Keratinocyte (primary cell): Measurements from ENCODE around the gene ALDH1L1. TPM values are rescaled to one million over a fixed set of nuclear protein-coding genes. Genes with fewer than 3 reads are reported as not detected.

Experiments used
- DNase-seq: peaks from one replicate; pipeline ENCODE4 v3.0.0-alpha.2; 2011; ENCODE audit warnings: low read depth, missing footprints, low spot score
- FAIRE-seq: peaks from 2 replicates; lab custom pipeline; 2011; peaks lifted over from hg19 to GRCh38; lab: Jason Lieb, UNC
- H2AFZ ChIP-seq: 2 replicates; pipeline ENCODE4 v1.6.0; 2012; ENCODE audit warnings: low read length, control low read depth, inconsistent platforms; ENCODE audit not compliant: control insufficient read depth
- H3K27ac ChIP-seq: 2 replicates; pipeline ENCODE4 v1.5.1; 2011; ENCODE audit warnings: low read length; ENCODE audit not compliant: control insufficient read depth, insufficient read depth
- H3K27me3 ChIP-seq: 3 replicates; pipeline ENCODE4 v1.6.0; 2011; ENCODE audit warnings: low read length; ENCODE audit not compliant: control insufficient read depth, insufficient read depth; ENCODE audit errors: extremely low read depth
- H3K36me3 ChIP-seq, 2 experiments: 2 replicates in 1 of 2; 3 replicates in 1 of 2; pipeline ENCODE4 v1.5.1; 2011; ENCODE audit warnings: low read length in 2 of 2, mild to moderate bottlenecking in 1 of 2; ENCODE audit not compliant: control insufficient read depth in 2 of 2, insufficient read depth in 2 of 2; ENCODE audit errors: extremely low read depth in 1 of 2
- H3K4me1 ChIP-seq: 3 replicates; pipeline ENCODE4 v1.5.1; 2011; ENCODE audit warnings: low read length; ENCODE audit not compliant: control insufficient read depth, insufficient read depth; ENCODE audit errors: extremely low read depth
- H3K4me2 ChIP-seq: 3 replicates; pipeline ENCODE4 v1.6.0; 2011; ENCODE audit warnings: low read depth, low read length; ENCODE audit not compliant: control insufficient read depth, insufficient read depth; ENCODE audit errors: extremely low read depth
- H3K4me3 ChIP-seq, 3 experiments: fragments of 200-600 bp in 1 of 3; sonication (generic) in 1 of 3; 2 replicates in 2 of 3; 3 replicates in 1 of 3; pipeline ENCODE4 v1.5.1; 2011 to 2016; ENCODE audit warnings: low read length in 3 of 3, mild to moderate bottlenecking in 3 of 3, control low read depth in 2 of 3, inconsistent platforms in 1 of 3, low read depth in 1 of 3, mixed read lengths in 1 of 3, mixed run types in 1 of 3, moderate library complexity in 1 of 3; ENCODE audit not compliant: control insufficient read depth in 2 of 3, insufficient read depth in 2 of 3; ENCODE audit errors: extremely low read depth in 1 of 3
- H3K79me2 ChIP-seq: 2 replicates; pipeline ENCODE4 v1.6.0; 2012; ENCODE audit warnings: low read length; ENCODE audit not compliant: control insufficient read depth, insufficient read depth
- H3K9ac ChIP-seq: 3 replicates; pipeline ENCODE4 v1.6.0; 2011; ENCODE audit warnings: low read length; ENCODE audit not compliant: control insufficient read depth, insufficient read depth; ENCODE audit errors: extremely low read depth
- H3K9me1 ChIP-seq: 3 replicates; pipeline ENCODE4 v1.6.0; 2011; ENCODE audit warnings: low read length; ENCODE audit not compliant: control insufficient read depth, insufficient read depth; ENCODE audit errors: extremely low read depth
- H3K9me3 ChIP-seq: 2 replicates; pipeline ENCODE4 v1.5.1; 2012; ENCODE audit warnings: low read depth, low read length; ENCODE audit not compliant: control insufficient read depth
- H4K20me1 ChIP-seq: 3 replicates; pipeline ENCODE4 v1.6.0; 2011; ENCODE audit warnings: low read length; ENCODE audit not compliant: control insufficient read depth, insufficient read depth; ENCODE audit errors: extremely low read depth
- EZH2 ChIP-seq: IDR thresholded peaks from one replicate; pipeline ENCODE4 v1.6.1; 2012; ENCODE audit warnings: inconsistent platforms, mild to moderate bottlenecking, low read length, moderate library complexity
- dilution Hi-C: fragments of 300-500 bp; cut with MboI; formaldehyde crosslinking; loops from one replicate; pipeline ENCODE4 v1.7.0; 2020; ENCODE audit warnings: low sequenced_read_pairs; ENCODE audit not compliant: extremely low pct_ligation_motif_present
- polyA plus RNA-seq, 5 experiments: library from polyadenylated mRNA; depleted of rRNA in 3 of 5; stranded (reverse) in 3 of 5; stranded (forward) in 1 of 5; unstranded in 1 of 5; fragments of >200 nt; gene quantifications; 1 replicate in 1 of 5; 2 replicates in 3 of 5; 3 replicates in 1 of 5; pipeline versions ENCODE4 v1.2.1 to v1.2.3, GENCODE V29; 2011 to 2012; ENCODE audit warnings: missing spikeins in 2 of 5, low read depth in 1 of 5, low replicate concordance in 1 of 5
- TF ChIP-seq, protein P1 (sequence below), 3 experiments: IDR thresholded peaks in 1 of 3; conservative IDR thresholded peaks in 1 of 3; optimal IDR thresholded peaks in 1 of 3; 2 replicates in 2 of 3; 3 replicates in 1 of 3; pipeline versions ENCODE3 to v1.5.1; 2011; ENCODE audit warnings: low read length in 3 of 3, mild to moderate bottlenecking in 3 of 3, moderate library complexity in 2 of 3, control low read depth in 1 of 3, inconsistent platforms in 1 of 3; ENCODE audit not compliant: insufficient read depth in 2 of 3; ENCODE audit errors: extremely low read depth in 1 of 3

Gene ALDH1L1
- polyA plus RNA-seq, 1 donor (not counting 4 experiments of a cell fraction or from before 2014, with no cell fraction given), result 0.35 TPM

DNA sequence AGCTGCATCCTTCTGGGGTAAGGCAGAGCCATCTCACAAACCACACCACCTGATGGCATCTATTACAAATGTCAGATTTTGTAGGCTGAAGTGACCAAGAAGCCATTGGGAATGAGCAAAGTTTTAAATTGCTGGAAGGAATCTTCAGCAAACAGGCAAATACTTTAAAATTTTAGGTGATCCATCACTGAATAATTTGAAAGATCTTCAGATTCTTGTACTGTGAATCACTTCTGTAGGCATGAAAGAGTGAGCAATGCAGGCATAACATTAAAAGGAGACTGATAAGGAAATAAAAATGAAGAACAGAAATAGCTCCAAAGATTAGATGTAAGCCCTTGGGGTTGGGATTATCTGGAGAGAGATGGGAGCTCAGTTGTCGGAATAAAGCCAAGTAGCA lies 36.0 kb upstream of the ALDH1L1 start:
- Histone ChIP-seq H3K4me1 (peaks cover 26% of the 10 kb centered on the region), H3K9ac (no peak overlapping the region), H3K4me2 (peak overlapping the region; percentile 69), H3K4me3 (peak overlapping the region in 1 of 3 experiments; percentile 40), H3K27ac (peak overlapping the region; percentile 16), H3K36me3 (no peaks in the 10 kb centered on the region), H3K9me3 (no peaks in the 10 kb centered on the region), H3K79me2 (no peaks in the 10 kb centered on the region), H3K9me1 (no peaks in the 10 kb centered on the region), H4K20me1 (no peaks in the 10 kb centered on the region), H2AFZ (peak overlapping the region; percentile 75), H3K27me3 (no peaks in the 10 kb centered on the region)
- DNase-seq, result no peak
- dilution Hi-C loops, result no loop called here
- TF ChIP-seq, protein P1, sequence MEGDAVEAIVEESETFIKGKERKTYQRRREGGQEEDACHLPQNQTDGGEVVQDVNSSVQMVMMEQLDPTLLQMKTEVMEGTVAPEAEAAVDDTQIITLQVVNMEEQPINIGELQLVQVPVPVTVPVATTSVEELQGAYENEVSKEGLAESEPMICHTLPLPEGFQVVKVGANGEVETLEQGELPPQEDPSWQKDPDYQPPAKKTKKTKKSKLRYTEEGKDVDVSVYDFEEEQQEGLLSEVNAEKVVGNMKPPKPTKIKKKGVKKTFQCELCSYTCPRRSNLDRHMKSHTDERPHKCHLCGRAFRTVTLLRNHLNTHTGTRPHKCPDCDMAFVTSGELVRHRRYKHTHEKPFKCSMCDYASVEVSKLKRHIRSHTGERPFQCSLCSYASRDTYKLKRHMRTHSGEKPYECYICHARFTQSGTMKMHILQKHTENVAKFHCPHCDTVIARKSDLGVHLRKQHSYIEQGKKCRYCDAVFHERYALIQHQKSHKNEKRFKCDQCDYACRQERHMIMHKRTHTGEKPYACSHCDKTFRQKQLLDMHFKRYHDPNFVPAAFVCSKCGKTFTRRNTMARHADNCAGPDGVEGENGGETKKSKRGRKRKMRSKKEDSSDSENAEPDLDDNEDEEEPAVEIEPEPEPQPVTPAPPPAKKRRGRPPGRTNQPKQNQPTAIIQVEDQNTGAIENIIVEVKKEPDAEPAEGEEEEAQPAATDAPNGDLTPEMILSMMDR (optimal IDR thresholded peaks at IDR 0.05 in 1 of 3, IDR thresholded peaks at IDR 0.05 in 1 of 3, conservative IDR thresholded peaks at IDR 0.05 in 1 of 3; ENCODE audit: extremely low read depth in 1 of 3, insufficient read depth in 2 of 3, low read length in 3 of 3), result no peak
- TF ChIP-seq EZH2, result no peak
- FAIRE-seq, result no peak

- DNase-seq (no peak), FAIRE-seq (no peak)
- H4K20me1 ChIP-seq, result no peaks in the 10 kb centered on the region
- dilution Hi-C loops, result no loop called here
- H3K36me3 ChIP-seq, result no peaks in the 10 kb centered on the region
- no peaks in the 10 kb centered on the region for H3K9me1 ChIP-seq
- H3K27me3 ChIP-seq, result no peaks in the 10 kb centered on the region
- H3K9ac ChIP-seq, result peak overlapping the region; percentile 18
- H3K4me2 ChIP-seq, result peak overlapping the region; percentile 58
- no peaks in the 10 kb centered on the region for H3K9me3 ChIP-seq
- no peaks in the 10 kb centered on the region for H3K79me2 ChIP-seq
- TF ChIP-seq EZH2, result no peak
- TF ChIP-seq, protein P1 (optimal IDR thresholded peaks at IDR 0.05 in 1 of 3, IDR thresholded peaks at IDR 0.05 in 1 of 3, conservative IDR thresholded peaks at IDR 0.05 in 1 of 3; ENCODE audit: extremely low read depth in 1 of 3, insufficient read depth in 2 of 3, low read length in 3 of 3), result no peak
- H3K4me1 ChIP-seq, result peaks cover 31% of the 10 kb centered on the region
- no peak overlapping the region for H3K27ac ChIP-seq
- peak overlapping the region in 1 of 3 experiments; percentile 44 for H3K4me3 ChIP-seq
- H2AFZ ChIP-seq, result peak overlapping the region; percentile 81
These were observed 33.1 kb upstream of the ALDH1L1 start for GRCh38 chr3:126213379-126214028.
